Measurements from ENCODE around the gene RPTOR.

RPTOR gene

GRCh38 chr17:80636361-80637018 is 91.9 kb downstream of the RPTOR start:
- Histone ChIP-seq H3K4me1 (ENCODE audit: insufficient read depth, low read length) (no peaks in the 10 kb centered on the region), H3K9me3 (ENCODE audit: insufficient read depth, low read depth, low read length) (no peaks in the 10 kb centered on the region), H3K27ac (ENCODE audit: low read depth, low read length) (no peak overlapping the region), H3K9ac (ENCODE audit: low read depth, low read length) (no peak overlapping the region), H3K27me3 (ENCODE audit: insufficient read depth, low read length) (no peaks in the 10 kb centered on the region), H3K4me3 (ENCODE audit: low read length) (no peak overlapping the region), H3K36me3 (ENCODE audit: insufficient read depth, low read length) (no peaks in the 10 kb centered on the region)
- WGBS = 91% methylated on average over 20 of the region's 20 CpGs

DNA sequence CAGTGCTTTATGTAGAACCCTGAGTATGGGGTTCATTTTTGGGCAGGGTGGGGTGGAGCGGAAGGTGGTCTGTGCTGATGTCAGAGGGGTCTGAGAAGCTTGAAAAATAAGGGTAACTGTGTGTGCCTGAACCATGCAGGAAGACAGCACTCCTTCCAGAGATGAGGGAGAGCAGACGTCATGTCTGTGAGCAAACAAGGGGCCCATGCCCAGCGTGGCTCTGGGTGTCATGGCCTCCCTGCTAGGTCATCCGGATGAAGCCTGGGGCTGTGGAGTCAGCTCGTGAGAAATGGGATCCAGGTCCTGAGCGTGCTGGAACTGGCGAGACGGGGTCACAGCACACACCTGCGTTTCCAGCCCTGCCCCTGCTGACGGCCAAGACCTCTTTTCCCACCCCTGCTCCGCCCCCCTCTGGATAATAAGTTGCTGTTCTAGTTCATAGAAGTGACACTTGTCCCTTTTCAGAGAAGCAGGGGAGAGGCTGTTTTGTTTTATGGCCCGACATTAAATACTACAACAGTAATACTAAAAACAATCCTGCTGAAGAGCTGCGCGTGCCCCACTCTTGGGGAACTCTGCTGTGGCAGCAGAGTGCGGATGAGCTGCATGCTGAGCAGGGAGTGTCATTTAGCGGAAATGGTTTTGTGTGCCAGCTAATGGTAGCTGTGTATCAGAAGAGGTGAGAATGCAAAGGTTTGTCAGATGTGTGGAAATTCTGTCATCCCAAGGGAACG is 92.6 kb downstream of the RPTOR start:
- Histone ChIP-seq H3K36me3 (ENCODE audit: insufficient read depth, low read length) (no peaks in the 10 kb centered on the region), H3K27me3 (ENCODE audit: insufficient read depth, low read length) (no peaks in the 10 kb centered on the region), H3K4me3 (ENCODE audit: low read length) (no peak overlapping the region), H3K27ac (ENCODE audit: low read depth, low read length) (no peak overlapping the region), H3K9ac (ENCODE audit: low read depth, low read length) (no peak overlapping the region; the same call in 1 of the 2 replicates), H3K9me3 (ENCODE audit: insufficient read depth, low read depth, low read length) (no peaks in the 10 kb centered on the region), H3K4me1 (ENCODE audit: insufficient read depth, low read length) (no peaks in the 10 kb centered on the region)
- WGBS = 89% methylated on average over 16 of the region's 17 CpGs

DNA sequence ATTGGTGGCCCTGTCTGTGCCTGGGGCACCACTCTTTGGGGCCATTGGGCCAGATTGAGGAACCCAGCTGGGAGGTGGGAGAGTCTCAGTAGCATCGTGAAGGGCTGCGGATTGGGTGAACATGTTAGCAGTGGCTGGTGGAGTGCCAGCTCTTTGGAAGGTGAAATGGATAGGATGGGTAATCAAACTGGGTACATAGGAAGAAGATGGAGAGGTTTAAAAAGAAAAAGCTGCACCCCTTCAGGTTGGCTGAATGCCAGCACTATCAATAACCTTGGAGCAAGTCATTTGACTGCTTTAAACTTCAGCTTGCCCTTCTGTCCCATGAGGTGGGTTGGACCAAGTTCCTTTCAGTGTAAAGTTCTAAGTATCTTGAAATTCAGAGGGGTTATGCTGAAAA is 95.0 kb downstream of the RPTOR start:
- Histone ChIP-seq H3K9ac (ENCODE audit: low read depth, low read length) (no peak overlapping the region), H3K36me3 (ENCODE audit: insufficient read depth, low read length) (no peaks in the 10 kb centered on the region), H3K9me3 (ENCODE audit: insufficient read depth, low read depth, low read length) (no peaks in the 10 kb centered on the region), H3K27me3 (ENCODE audit: insufficient read depth, low read length) (no peaks in the 10 kb centered on the region), H3K4me1 (ENCODE audit: insufficient read depth, low read length) (no peaks in the 10 kb centered on the region), H3K4me3 (ENCODE audit: low read length) (no peak overlapping the region), H3K27ac (ENCODE audit: low read depth, low read length) (no peak overlapping the region)
- 93% methylated on average over 2 of the region's 2 CpGs for WGBS

DNA sequence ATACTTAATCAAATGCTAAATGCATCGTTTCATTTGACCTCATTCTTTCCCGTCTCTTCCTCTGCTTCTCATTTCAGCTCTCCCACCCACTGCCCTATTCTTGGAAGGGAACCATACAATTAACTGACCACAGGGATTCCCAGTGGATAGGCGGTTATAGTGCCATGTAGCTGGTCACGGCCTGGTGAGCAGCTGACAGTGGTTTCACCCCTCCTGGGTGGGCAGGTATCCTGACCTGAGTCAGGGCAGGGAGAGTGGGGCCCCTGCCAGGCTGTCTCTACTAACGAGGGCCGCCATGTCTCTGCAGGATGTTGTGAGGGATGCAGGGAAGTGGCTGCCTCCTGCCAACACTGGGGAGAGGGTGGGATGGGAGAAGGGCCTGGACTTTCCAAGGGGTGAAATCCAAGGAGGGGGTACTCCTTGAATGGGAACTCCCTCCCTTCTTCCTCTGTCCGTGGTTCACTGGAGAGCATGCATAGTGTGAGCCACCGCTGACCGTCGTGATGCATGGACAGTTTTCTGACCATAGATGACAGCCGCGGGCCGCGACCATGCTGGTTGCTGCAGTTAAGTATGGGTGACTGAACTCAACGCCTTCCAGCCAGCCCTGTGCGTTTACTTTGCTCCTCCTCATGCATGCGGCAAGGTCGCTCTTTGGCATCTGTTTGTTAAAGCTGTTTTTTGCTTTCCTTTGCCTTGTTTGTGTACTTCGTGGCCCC is 95.9 kb downstream of the RPTOR start:
- Histone ChIP-seq H3K4me1 (ENCODE audit: insufficient read depth, low read length) (no peaks in the 10 kb centered on the region), H3K27ac (ENCODE audit: low read depth, low read length) (no peak overlapping the region), H3K27me3 (ENCODE audit: insufficient read depth, low read length) (no peaks in the 10 kb centered on the region), H3K36me3 (ENCODE audit: insufficient read depth, low read length) (no peaks in the 10 kb centered on the region), H3K9ac (ENCODE audit: low read depth, low read length) (no peak overlapping the region), H3K9me3 (ENCODE audit: insufficient read depth, low read depth, low read length) (no peaks in the 10 kb centered on the region), H3K4me3 (ENCODE audit: low read length) (no peak overlapping the region)
- WGBS = 96% methylated on average over 19 of the region's 19 CpGs

DNA sequence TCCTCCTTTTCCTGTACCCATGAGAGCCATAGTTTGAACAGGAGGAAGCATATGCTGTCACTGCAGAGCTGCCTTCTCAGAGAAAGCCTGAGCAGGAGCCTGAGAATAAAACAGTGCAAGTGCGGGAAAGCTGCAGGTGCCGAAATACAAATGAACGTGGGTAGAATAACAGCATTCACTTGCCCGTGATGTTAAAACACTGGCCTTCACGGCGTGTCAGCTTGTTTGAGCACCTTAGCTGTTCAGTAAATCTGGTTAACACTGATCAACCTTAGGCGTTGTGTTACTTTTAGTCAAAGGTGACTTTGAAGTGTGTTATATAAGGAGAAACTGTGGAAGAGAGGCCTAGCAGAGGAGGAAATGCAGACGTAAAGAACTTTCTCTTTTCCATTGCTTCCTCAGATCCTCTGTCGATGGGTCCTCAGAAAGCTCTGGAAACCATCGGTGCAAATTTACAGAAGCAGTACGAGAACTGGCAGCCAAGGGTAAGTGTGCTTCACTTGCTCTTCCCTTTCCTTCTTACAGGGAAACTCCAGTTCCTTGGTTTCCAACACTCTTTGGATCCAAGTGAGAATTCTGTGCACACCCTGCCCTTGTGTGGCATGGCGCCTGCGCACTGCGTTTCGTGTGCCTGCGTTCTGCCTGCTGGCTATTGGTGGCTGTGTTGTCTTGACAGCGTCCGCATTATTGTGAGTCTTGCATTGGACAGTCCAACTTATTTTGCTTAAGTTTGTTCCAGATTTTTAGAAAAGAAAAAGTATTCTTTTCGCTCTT is 98.9 kb downstream of the RPTOR start:
- no peaks in the 10 kb centered on the region for H3K27me3 ChIP-seq (ENCODE audit: insufficient read depth, low read length)
- H3K27ac ChIP-seq (ENCODE audit: low read depth, low read length) = no peak overlapping the region
- H3K4me1 ChIP-seq (ENCODE audit: insufficient read depth, low read length) = peaks cover 4% of the 10 kb centered on the region; the same call in 1 of the 2 replicates
- no peaks in the 10 kb centered on the region for H3K9me3 ChIP-seq (ENCODE audit: insufficient read depth, low read depth, low read length)
- no peak overlapping the region for H3K9ac ChIP-seq (ENCODE audit: low read depth, low read length)
- WGBS = 96% methylated on average over 19 of the region's 19 CpGs
- H3K4me3 ChIP-seq (ENCODE audit: low read length) = no peak overlapping the region
- no peaks in the 10 kb centered on the region for H3K36me3 ChIP-seq (ENCODE audit: insufficient read depth, low read length)

GRCh38 chr17:80644536-80644935 is 99.9 kb downstream of the RPTOR start:
- Histone ChIP-seq H3K36me3 (ENCODE audit: insufficient read depth, low read length) (no peaks in the 10 kb centered on the region), H3K9me3 (ENCODE audit: insufficient read depth, low read depth, low read length) (no peaks in the 10 kb centered on the region), H3K27ac (ENCODE audit: low read depth, low read length) (no peak overlapping the region), H3K4me1 (ENCODE audit: insufficient read depth, low read length) (peaks cover 10% of the 10 kb centered on the region), H3K9ac (ENCODE audit: low read depth, low read length) (no peak overlapping the region), H3K27me3 (ENCODE audit: insufficient read depth, low read length) (no peaks in the 10 kb centered on the region), H3K4me3 (ENCODE audit: low read length) (no peak overlapping the region)
- 84% methylated on average over 3 of the region's 3 CpGs for WGBS

DNA sequence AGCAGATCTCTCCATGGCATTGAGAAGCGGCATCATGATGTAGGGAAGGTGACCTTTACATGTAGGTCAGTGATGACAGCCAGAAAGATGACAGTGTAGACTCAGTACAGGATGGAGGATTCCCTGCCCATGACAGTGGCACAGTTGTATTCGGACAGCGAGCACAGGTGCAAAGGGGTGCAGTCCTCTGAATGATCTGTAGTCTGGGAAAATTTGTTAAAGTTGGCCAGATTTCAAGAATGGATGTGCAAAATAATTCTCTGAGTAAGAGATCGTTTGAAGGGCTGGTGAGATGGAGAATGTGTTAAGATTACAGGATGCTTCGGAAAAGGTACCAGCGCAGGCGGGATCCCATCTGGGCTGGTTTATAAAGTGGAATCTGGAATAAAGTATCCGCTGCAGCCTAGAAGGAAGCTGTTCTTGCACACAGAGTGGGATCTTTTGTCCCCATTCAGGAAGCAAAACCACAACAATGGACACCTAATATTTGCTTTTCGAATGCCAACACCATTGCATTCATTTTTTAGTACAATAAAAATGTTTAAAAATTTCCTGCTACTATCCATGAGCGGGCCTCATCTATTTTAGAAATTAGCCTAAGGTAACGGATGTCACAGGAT is 101.2 kb downstream of the RPTOR start:
- Histone ChIP-seq H3K4me1 (ENCODE audit: insufficient read depth, low read length) (peaks cover 22% of the 10 kb centered on the region), H3K9me3 (ENCODE audit: insufficient read depth, low read depth, low read length) (no peaks in the 10 kb centered on the region), H3K36me3 (ENCODE audit: insufficient read depth, low read length) (no peaks in the 10 kb centered on the region), H3K27me3 (ENCODE audit: insufficient read depth, low read length) (no peaks in the 10 kb centered on the region), H3K27ac (ENCODE audit: low read depth, low read length) (no peak overlapping the region), H3K9ac (ENCODE audit: low read depth, low read length) (no peak overlapping the region), H3K4me3 (ENCODE audit: low read length) (no peak overlapping the region)
- 93% methylated on average over 11 of the region's 11 CpGs for WGBS

- 72% methylated on average over 9 of the region's 9 CpGs for WGBS
- Histone ChIP-seq H3K27me3 (ENCODE audit: insufficient read depth, low read length) (no peaks in the 10 kb centered on the region), H3K27ac (ENCODE audit: low read depth, low read length) (no peak overlapping the region), H3K4me1 (ENCODE audit: insufficient read depth, low read length) (peaks cover 22% of the 10 kb centered on the region), H3K9ac (ENCODE audit: low read depth, low read length) (no peak overlapping the region), H3K36me3 (ENCODE audit: insufficient read depth, low read length) (no peaks in the 10 kb centered on the region), H3K4me3 (ENCODE audit: low read length) (no peak overlapping the region), H3K9me3 (ENCODE audit: insufficient read depth, low read depth, low read length) (no peaks in the 10 kb centered on the region)
Measured at GRCh38 chr17:80646328-80646727, 101.7 kb downstream of the RPTOR start.

DNA sequence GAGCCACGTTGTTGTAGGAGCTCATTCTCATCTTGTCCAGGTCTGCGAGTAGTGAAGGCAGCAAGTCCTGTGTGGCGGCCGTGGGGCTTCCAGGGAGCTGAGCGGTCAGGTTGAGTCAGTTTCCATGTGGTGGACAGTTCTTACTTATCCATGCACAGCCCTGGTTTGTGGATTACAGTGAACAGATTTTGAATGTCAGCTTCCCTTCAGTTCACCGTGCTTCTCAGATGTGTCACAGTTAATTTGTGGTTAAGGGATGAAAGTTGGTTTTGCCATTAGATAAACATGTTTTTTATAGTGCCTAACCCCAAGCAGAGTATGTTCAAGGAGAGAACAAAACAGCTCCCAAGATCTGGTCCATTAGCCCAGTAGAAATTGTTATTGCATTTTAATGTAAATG is 103.1 kb downstream of the RPTOR start:
- H3K4me1 ChIP-seq (ENCODE audit: insufficient read depth, low read length) = peaks cover 22% of the 10 kb centered on the region
- H3K27ac ChIP-seq (ENCODE audit: low read depth, low read length) = no peak overlapping the region
- no peaks in the 10 kb centered on the region for H3K27me3 ChIP-seq (ENCODE audit: insufficient read depth, low read length)
- no peaks in the 10 kb centered on the region for H3K36me3 ChIP-seq (ENCODE audit: insufficient read depth, low read length)
- H3K4me3 ChIP-seq (ENCODE audit: low read length) = no peak overlapping the region
- H3K9ac ChIP-seq (ENCODE audit: low read depth, low read length) = no peak overlapping the region
- WGBS = 92% methylated on average over 6 of the region's 6 CpGs
- H3K9me3 ChIP-seq (ENCODE audit: insufficient read depth, low read depth, low read length) = no peaks in the 10 kb centered on the region

GRCh38 chr17:80649200-80649644 is 104.6 kb downstream of the RPTOR start:
- Histone ChIP-seq H3K4me1 (ENCODE audit: insufficient read depth, low read length) (peaks cover 22% of the 10 kb centered on the region), H3K4me3 (ENCODE audit: low read length) (no peak overlapping the region), H3K27me3 (ENCODE audit: insufficient read depth, low read length) (no peaks in the 10 kb centered on the region), H3K27ac (ENCODE audit: low read depth, low read length) (no peak overlapping the region), H3K9ac (ENCODE audit: low read depth, low read length) (no peak overlapping the region), H3K9me3 (ENCODE audit: insufficient read depth, low read depth, low read length) (no peaks in the 10 kb centered on the region), H3K36me3 (ENCODE audit: insufficient read depth, low read length) (no peaks in the 10 kb centered on the region)
- WGBS = 94% methylated on average over 10 of the region's 10 CpGs
